ENCODE results near the gene MAPKAPK3.

Gene MAPKAPK3

DNA sequence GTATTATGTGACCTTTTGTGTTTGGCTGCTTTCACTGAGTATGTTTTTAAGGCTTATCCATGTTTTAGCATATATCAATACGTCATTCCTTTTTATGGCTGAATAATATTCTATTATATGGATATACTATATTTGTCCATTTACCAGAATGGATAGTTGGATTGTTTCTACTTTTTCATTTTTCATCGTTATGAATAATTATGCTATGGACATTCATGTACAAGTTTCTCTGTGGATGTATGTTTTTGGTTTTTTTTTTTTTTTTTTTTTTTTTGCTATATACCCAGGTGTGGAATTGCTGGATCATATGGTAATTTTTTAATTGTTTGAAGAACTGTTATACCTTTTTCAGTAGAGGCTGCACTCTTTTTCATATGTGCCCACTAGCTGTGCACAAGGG lies 81.3 kb downstream of the MAPKAPK3 start:
- Histone ChIP-seq H3K9me3 (ENCODE audit: control insufficient read depth in 5 of 5, low read length in 5 of 5) (peaks cover 0 to 7% (median 4%) of the 10 kb centered on the region in 5 donors), H3K36me3 (ENCODE audit: control insufficient read depth in 5 of 5, insufficient read depth in 5 of 5, low read length in 5 of 5) (no peaks in the 10 kb centered on the region), H3K9ac (ENCODE audit: low read length in 5 of 5) (no peak overlapping the region), H3K27ac (ENCODE audit: low read depth, low read length) (no peak overlapping the region), H3K27me3 (ENCODE audit: control insufficient read depth in 5 of 5, insufficient read depth in 4 of 5, low read length in 5 of 5) (no peaks in the 10 kb centered on the region), H3K4me1 (ENCODE audit: control insufficient read depth in 5 of 5, insufficient read depth in 5 of 5, low read length in 5 of 5) (no peaks in the 10 kb centered on the region), H3K4me3 (ENCODE audit: low read depth in 1 of 5, low read length in 5 of 5) (no peak overlapping the region)

Measured in subcutaneous abdominal adipose tissue (tissue), 5 donors.